Activated CD8-positive, alpha-beta memory T cell treated with anti-CD3 and anti-CD28 coated beads for 24 hours (primary cell): ENCODE data around the gene IREB2.
"Not testable (repeated sequence)": the region's sequence is repeated elsewhere in the genome, so short reads cannot be mapped to it uniquely, and the experiment has no call there.

ENCODE experiments used
- DNase-seq: peaks from one replicate; pipeline ENCODE4 v3.0.0-alpha.2; 2020

IREB2 gene

GRCh38 chr15:78437762-78438618 is at the start of gene IREB2:
IREB2 (plus strand) TSS chr15:78438216; CDS start chr15:78438338, 122 bp downstream.
- peak; percentile 99 for DNase-seq

- DNase-seq = no peak
Measured at GRCh38 chr15:78388865-78389264, 49.2 kb upstream of the IREB2 start.

GRCh38 chr15:78389322-78389721 is 48.7 kb upstream of the IREB2 start:
- DNase-seq = no peak

GRCh38 chr15:78389738-78390137 is 48.3 kb upstream of the IREB2 start:
- DNase-seq = no peak

- DNase-seq = no peak
Measured at GRCh38 chr15:78390242-78390641, 47.8 kb upstream of the IREB2 start.

- DNase-seq = no peak
Measured at GRCh38 chr15:78390826-78391225, 47.2 kb upstream of the IREB2 start.

GRCh38 chr15:78391781-78392180 is 46.2 kb upstream of the IREB2 start:
- no peak for DNase-seq

GRCh38 chr15:78392430-78392829 is 45.6 kb upstream of the IREB2 start:
- DNase-seq = no peak

GRCh38 chr15:78393137-78393536 is 44.9 kb upstream of the IREB2 start:
- no peak for DNase-seq

GRCh38 chr15:78394026-78394425 is 44.0 kb upstream of the IREB2 start:
- no peak for DNase-seq

- DNase-seq = no peak
Measured at GRCh38 chr15:78394981-78395616, 42.9 kb upstream of the IREB2 start.

GRCh38 chr15:78396186-78396814 is 41.7 kb upstream of the IREB2 start:
- DNase-seq = no peak

- no peak for DNase-seq
Measured at GRCh38 chr15:78396976-78397375, 41.0 kb upstream of the IREB2 start.

GRCh38 chr15:78397382-78397781 is 40.6 kb upstream of the IREB2 start:
- no peak for DNase-seq

GRCh38 chr15:78398076-78398825 is 39.8 kb upstream of the IREB2 start:
- DNase-seq = no peak

GRCh38 chr15:78399091-78399490 is 38.9 kb upstream of the IREB2 start:
- no peak for DNase-seq

- DNase-seq = no peak
Measured at GRCh38 chr15:78402061-78402610, 35.9 kb upstream of the IREB2 start.

- DNase-seq = no peak
Measured at GRCh38 chr15:78404125-78404524, 33.9 kb upstream of the IREB2 start.

- DNase-seq = not testable (repeated sequence)
Measured at GRCh38 chr15:78404796-78405195, 33.2 kb upstream of the IREB2 start.

GRCh38 chr15:78405336-78405924 is 32.6 kb upstream of the IREB2 start:
- no peak for DNase-seq

GRCh38 chr15:78406016-78406585 is 31.9 kb upstream of the IREB2 start:
- no peak for DNase-seq
